Endodermal cell (in vitro differentiated cells): ENCODE data around the gene BPIFB2. TPM values are rescaled to one million over a fixed set of nuclear protein-coding genes. Genes with fewer than 3 reads are reported as not detected.

Experiments used
- DNase-seq: peaks from one replicate; pipeline ENCODE4 v3.0.0-alpha.2; 2017
- H3K27ac ChIP-seq: 2 replicates; pipeline ENCODE4 v1.5.1; 2013; ENCODE audit warnings: mild to moderate bottlenecking, low read depth, low read length, moderate library complexity
- H3K27me3 ChIP-seq: 2 replicates; pipeline ENCODE4 v1.6.1; 2013; ENCODE audit warnings: mild to moderate bottlenecking, low read length, moderate library complexity; ENCODE audit not compliant: insufficient read depth, control insufficient read depth, poor library complexity, severe bottlenecking
- H3K36me3 ChIP-seq: 2 replicates; pipeline ENCODE4 v1.7.0; 2013; ENCODE audit warnings: mild to moderate bottlenecking, low read length, moderate library complexity; ENCODE audit not compliant: control insufficient read depth, insufficient read depth
- H3K4me1 ChIP-seq: one replicate; pipeline ENCODE4 v1.7.0; 2013; ENCODE audit warnings: low read length; ENCODE audit not compliant: control insufficient read depth, insufficient read depth
- H3K4me3 ChIP-seq: 2 replicates; pipeline ENCODE4 v1.5.1; 2013; ENCODE audit warnings: mild to moderate bottlenecking, low read length, moderate library complexity
- H3K9ac ChIP-seq: 2 replicates; pipeline ENCODE4 v1.6.1; 2013; ENCODE audit warnings: mild to moderate bottlenecking, low read length, moderate library complexity; ENCODE audit not compliant: poor library complexity, severe bottlenecking; ENCODE audit errors: extremely low read depth
- H3K9me3 ChIP-seq: 2 replicates; pipeline ENCODE4 v1.6.1; 2013; ENCODE audit warnings: mild to moderate bottlenecking, low read length, moderate library complexity; ENCODE audit not compliant: control insufficient read depth
- H3K27ac Mint-ChIP-seq: 2 replicates; pipeline ENCODE4 v1.8.0; 2020; ENCODE audit warnings: mixed read lengths
- H3K27me3 Mint-ChIP-seq: 2 replicates; pipeline ENCODE4 v1.8.0; 2021; ENCODE audit warnings: mild to moderate bottlenecking, mixed read lengths; ENCODE audit not compliant: insufficient read depth
- H3K36me3 Mint-ChIP-seq: 2 replicates; pipeline ENCODE4 v1.8.0; 2020; ENCODE audit warnings: low read depth, mixed read lengths
- H3K4me1 Mint-ChIP-seq: 2 replicates; pipeline ENCODE4 v1.8.0; 2020; ENCODE audit warnings: mixed read lengths
- H3K4me3 Mint-ChIP-seq: 2 replicates; pipeline ENCODE4 v1.8.0; 2020; ENCODE audit warnings: mild to moderate bottlenecking, moderate library complexity, mixed read lengths
- H3K9me3 Mint-ChIP-seq: 2 replicates; pipeline ENCODE4 v1.8.0; 2020; ENCODE audit warnings: mild to moderate bottlenecking, mixed read lengths
- CTCF ChIP-seq: fragments of 200-600 bp; sonication (generic); conservative IDR thresholded peaks from 2 replicates; pipeline ENCODE4 v1.5.0; 2021; ENCODE audit warnings: antibody characterized with exemption, mild to moderate bottlenecking
- WGBS, 2 experiments: methylation state at CpG; one replicate each; pipeline versions ENCODE4 v1.1.5 to v1.1.7; 2013; ENCODE audit warnings: missing lambda C conversion rate in 2 of 2, mixed read lengths in 1 of 2; ENCODE audit not compliant: insufficient coverage in 1 of 2, insufficient read length in 1 of 2; 5-methylcytosine and 5-hydroxymethylcytosine counted together
- total RNA-seq, 2 donors: library from RNA; stranded (reverse); fragmentation: NEBNext Ultra II Directional in 1 of 2; extraction: Animal tissue kit (Norgen Biotek cat#: 25700) in 1 of 2; gene quantifications; 2 replicates in 1 of 2; 3 replicates in 1 of 2; pipeline ENCODE4 v1.2.1, GENCODE V29; 2021

Gene BPIFB2
- total RNA-seq, 2 donors from 2014 or later = not detected

- H3K9me3 Mint-ChIP-seq = no peaks in the 10 kb centered on the region
- H3K9me3 ChIP-seq = no peaks in the 10 kb centered on the region
- H3K4me1 Mint-ChIP-seq = peaks cover 2% of the 10 kb centered on the region
- TF ChIP-seq CTCF = no peak
- no peak overlapping the region for H3K4me3 Mint-ChIP-seq
- no peak for DNase-seq
- H3K4me3 ChIP-seq = no peak overlapping the region
- no peaks in the 10 kb centered on the region for H3K27me3 ChIP-seq
- no peaks in the 10 kb centered on the region for H3K4me1 ChIP-seq
- H3K36me3 Mint-ChIP-seq = no peaks in the 10 kb centered on the region
- H3K9ac ChIP-seq = no peak overlapping the region
- no peak overlapping the region for H3K27ac ChIP-seq
- 91 to 94% methylated on average over 6 to 9 of the region's 9 CpGs for WGBS, 2 experiments
- no peaks in the 10 kb centered on the region for H3K27me3 Mint-ChIP-seq
- no peaks in the 10 kb centered on the region for H3K36me3 ChIP-seq
- no peak overlapping the region for H3K27ac Mint-ChIP-seq
Observed at GRCh38 chr20:33065785-33066184, 58.3 kb downstream of the BPIFB2 start.

GRCh38 chr20:33067806-33068205 is 60.3 kb downstream of the BPIFB2 start:
- Histone ChIP-seq H3K36me3 (no peaks in the 10 kb centered on the region), H3K9me3 (no peaks in the 10 kb centered on the region), H3K9ac (no peak overlapping the region), H3K4me1 (no peaks in the 10 kb centered on the region), H3K27me3 (no peaks in the 10 kb centered on the region), H3K27ac (no peak overlapping the region), H3K4me3 (no peak overlapping the region)
- Mint-ChIP-seq H3K4me3 (no peak overlapping the region), H3K9me3 (no peaks in the 10 kb centered on the region), H3K27ac (no peak overlapping the region), H3K4me1 (peaks cover 2% of the 10 kb centered on the region), H3K27me3 (no peaks in the 10 kb centered on the region), H3K36me3 (no peaks in the 10 kb centered on the region)
- DNase-seq = no peak
- no peak for TF ChIP-seq CTCF
- 91 to 94% methylated on average over 3 of the region's 3 CpGs for WGBS, 2 experiments

GRCh38 chr20:33068251-33068939 is 60.9 kb downstream of the BPIFB2 start:
- no peaks in the 10 kb centered on the region for H3K36me3 ChIP-seq
- H3K9me3 Mint-ChIP-seq = no peaks in the 10 kb centered on the region
- DNase-seq = no peak
- no peaks in the 10 kb centered on the region for H3K27me3 Mint-ChIP-seq
- H3K36me3 Mint-ChIP-seq = no peaks in the 10 kb centered on the region
- no peak for TF ChIP-seq CTCF
- WGBS, 2 experiments = 86 to 91% methylated on average over 7 to 12 of the region's 12 CpGs
- peaks cover 2% of the 10 kb centered on the region for H3K4me1 Mint-ChIP-seq
- no peak overlapping the region for H3K4me3 Mint-ChIP-seq
- H3K9ac ChIP-seq = no peak overlapping the region
- no peaks in the 10 kb centered on the region for H3K4me1 ChIP-seq
- no peak overlapping the region for H3K4me3 ChIP-seq
- no peak overlapping the region for H3K27ac ChIP-seq
- no peaks in the 10 kb centered on the region for H3K9me3 ChIP-seq
- H3K27ac Mint-ChIP-seq = no peak overlapping the region
- no peaks in the 10 kb centered on the region for H3K27me3 ChIP-seq
